ENCODE data around the gene KATNAL2.

DNA sequence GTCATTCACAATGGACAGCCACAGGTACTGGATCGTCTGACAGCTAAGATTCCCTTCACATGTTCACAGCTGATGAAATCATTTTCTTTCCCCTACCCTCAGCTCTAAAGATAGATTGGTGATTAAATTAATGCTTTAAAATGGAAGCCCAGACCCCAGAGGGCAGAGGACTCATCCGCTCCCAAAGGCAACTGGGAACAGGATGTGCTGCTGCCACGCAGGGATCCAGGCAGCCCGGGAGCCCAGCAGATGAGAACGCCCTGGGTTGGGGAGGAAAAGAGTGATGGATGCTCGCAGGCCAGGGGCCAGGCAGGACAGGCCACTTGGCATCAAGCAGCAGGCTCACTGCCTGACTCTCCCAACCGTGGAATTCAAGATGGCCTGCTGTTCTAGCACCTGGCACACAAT lies 191.6 kb downstream of the KATNAL2 start:
- TF ChIP-seq POLR2A (IDR thresholded peaks at IDR 0.05; ENCODE audit: low read depth, low read length) (no peak), POU2F2 (IDR thresholded peaks at IDR 0.05; ENCODE audit: low read depth, low read length) (no peak), POLR2AphosphoS5 (IDR thresholded peaks at IDR 0.05; ENCODE audit: low read depth, low read length) (no peak), PAX5 (IDR thresholded peaks at IDR 0.05; ENCODE audit: insufficient read depth, low read length, severe bottlenecking) (no peak)
